Loucy (cell line): ENCODE results near the gene GRHPR.

Experiments
- H2AFZ ChIP-seq: fragments of 200-600 bp; sonication (generic); 2 replicates; pipeline ENCODE4 v1.6.0; 2016; ENCODE audit warnings: antibody characterized with exemption, mild to moderate bottlenecking, low read length, moderate library complexity
- H3F3A ChIP-seq: fragments of 200-600 bp; 2 replicates; pipeline ENCODE4 v1.6.0; 2016; ENCODE audit warnings: antibody characterized with exemption, low read depth, mild to moderate bottlenecking
- H3K27me3 ChIP-seq: fragments of 200-600 bp; sonication (generic); 2 replicates; pipeline ENCODE4 v1.6.1; 2014; ENCODE audit warnings: low read length, mild to moderate bottlenecking; ENCODE audit not compliant: insufficient read depth, poor library complexity, severe bottlenecking
- H3K36me3 ChIP-seq: fragments of 200-600 bp; sonication (generic); 2 replicates; pipeline ENCODE4 v1.6.1; 2016; ENCODE audit warnings: low read length; ENCODE audit not compliant: insufficient read depth
- H3K4me1 ChIP-seq: fragments of 200-600 bp; sonication (generic); 2 replicates; pipeline ENCODE4 v1.5.1; 2014; ENCODE audit warnings: low read length, mild to moderate bottlenecking; ENCODE audit not compliant: insufficient read depth, poor library complexity, severe bottlenecking
- H3K4me2 ChIP-seq: fragments of 200-600 bp; sonication (generic); 2 replicates; pipeline ENCODE4 v1.6.0; 2014; ENCODE audit warnings: antibody characterized with exemption, low read length, low read depth, mild to moderate bottlenecking; ENCODE audit not compliant: poor library complexity, severe bottlenecking
- H3K4me3 ChIP-seq: fragments of 200-600 bp; sonication (generic); 2 replicates; pipeline ENCODE4 v1.5.1; 2014; ENCODE audit warnings: low read length, mild to moderate bottlenecking, mixed read lengths; ENCODE audit not compliant: poor library complexity, severe bottlenecking
- H3K79me2 ChIP-seq: fragments of 200-600 bp; sonication (generic); 2 replicates; pipeline ENCODE4 v1.6.1; 2014; ENCODE audit warnings: low read length; ENCODE audit not compliant: insufficient read depth
- H3K9ac ChIP-seq: fragments of 200-600 bp; sonication (generic); 2 replicates; pipeline ENCODE4 v1.6.0; 2014; ENCODE audit warnings: mild to moderate bottlenecking, low read depth, low read length, moderate library complexity; ENCODE audit not compliant: poor library complexity, severe bottlenecking
- H3K9me2 ChIP-seq: fragments of 200-600 bp; sonication (generic); replicated peaks from 2 replicates; pipeline ENCODE4 v1.6.1; 2016; ENCODE audit warnings: low read depth, low read length, mixed read lengths
- H3K9me3 ChIP-seq: fragments of 200-600 bp; sonication (generic); 2 replicates; pipeline ENCODE4 v1.6.1; 2014; ENCODE audit warnings: mild to moderate bottlenecking, antibody characterized with exemption, low read length, low read depth; ENCODE audit not compliant: insufficient read depth
- H4K20me1 ChIP-seq: fragments of 200-600 bp; sonication (generic); 2 replicates; pipeline ENCODE4 v1.6.0; 2014; ENCODE audit warnings: antibody characterized with exemption, low read length, mild to moderate bottlenecking; ENCODE audit not compliant: insufficient read depth, poor library complexity, severe bottlenecking
- CTCF ChIP-seq: fragments of 200-600 bp; sonication (generic); conservative IDR thresholded peaks from 2 replicates; pipeline ENCODE4 v1.5.1; 2014; ENCODE audit warnings: mild to moderate bottlenecking, antibody characterized with exemption, low read length
- EZH2phosphoT487 ChIP-seq: fragments of 200-600 bp; IDR thresholded peaks from 2 replicates; pipeline ENCODE4 v1.6.1; 2018; ENCODE audit warnings: antibody characterized with exemption, mild to moderate bottlenecking, moderate library complexity, borderline replicate concordance

GRHPR gene

GRCh38 chr9:37437010-37437409, 14.5 kb downstream of the GRHPR start:
- peaks cover 72% of the 10 kb centered on the region; the same call in 1 of the 2 replicates for H3K36me3 ChIP-seq

GRCh38 chr9:37437621-37438020, 15.1 kb downstream of the GRHPR start:
- peaks cover 5% of the 10 kb centered on the region; the same call in 1 of the 2 replicates for H3K79me2 ChIP-seq

More at GRCh38 chr9:37437010-37437409, 14.5 kb downstream of the GRHPR start:
- TF ChIP-seq EZH2phosphoT487, result no peak
- no peak for TF ChIP-seq CTCF
- Histone ChIP-seq H3K9me3 (no peaks in the 10 kb centered on the region), H3K79me2 (peaks cover 5% of the 10 kb centered on the region; the same call in 1 of the 2 replicates), H4K20me1 (peaks cover 10% of the 10 kb centered on the region), H3K9me2 (no peaks in the 10 kb centered on the region), H3F3A (no peaks in the 10 kb centered on the region), H3K4me3 (no peak overlapping the region), H3K9ac (no peak overlapping the region), H2AFZ (no peak overlapping the region), H3K4me2 (no peak overlapping the region), H3K27me3 (no peaks in the 10 kb centered on the region), H3K4me1 (no peaks in the 10 kb centered on the region)

GRCh38 chr9:37438359-37438758, 15.9 kb downstream of the GRHPR start:
- H3K4me3 ChIP-seq, result no peak overlapping the region
- H3K27me3 ChIP-seq, result no peaks in the 10 kb centered on the region
- H3K79me2 ChIP-seq, result peaks cover 5% of the 10 kb centered on the region; the same call in 1 of the 2 replicates
- no peaks in the 10 kb centered on the region for H3F3A ChIP-seq
- H3K4me1 ChIP-seq, result no peaks in the 10 kb centered on the region
- TF ChIP-seq EZH2phosphoT487 (no peak), CTCF (no peak)
- no peaks in the 10 kb centered on the region for H3K9me2 ChIP-seq
- peaks cover 10% of the 10 kb centered on the region for H4K20me1 ChIP-seq
- no peaks in the 10 kb centered on the region for H3K9me3 ChIP-seq
- no peak overlapping the region for H3K9ac ChIP-seq
- no peak overlapping the region for H2AFZ ChIP-seq
- peaks cover 81% of the 10 kb centered on the region; the same call in 1 of the 2 replicates for H3K36me3 ChIP-seq
- H3K4me2 ChIP-seq, result no peak overlapping the region

More at GRCh38 chr9:37437621-37438020, 15.1 kb downstream of the GRHPR start:
- no peaks in the 10 kb centered on the region for H3K9me2 ChIP-seq
- no peaks in the 10 kb centered on the region for H3F3A ChIP-seq
- no peaks in the 10 kb centered on the region for H3K4me1 ChIP-seq
- peaks cover 10% of the 10 kb centered on the region for H4K20me1 ChIP-seq
- H3K4me3 ChIP-seq, result no peak overlapping the region
- H3K4me2 ChIP-seq, result no peak overlapping the region
- H3K9me3 ChIP-seq, result no peaks in the 10 kb centered on the region
- peaks cover 77% of the 10 kb centered on the region; the same call in 1 of the 2 replicates for H3K36me3 ChIP-seq
- TF ChIP-seq CTCF (no peak), EZH2phosphoT487 (no peak)
- no peaks in the 10 kb centered on the region for H3K27me3 ChIP-seq
- H3K9ac ChIP-seq, result no peak overlapping the region
- H2AFZ ChIP-seq, result no peak overlapping the region
